SK-N-SH treated with all-trans-retinoic acid at 6 μM for 48 hours (cell line): Measurements from ENCODE around the gene AFF1.

ENCODE experiments used
- ARNTL ChIP-seq: fragments of 450-650 bp; formaldehyde crosslinking; IDR thresholded peaks from 2 replicates; pipeline ENCODE4 v1.5.0; 2020; ENCODE audit warnings: low read depth, mild to moderate bottlenecking, moderate library complexity, borderline replicate concordance
- CREB5 ChIP-seq: fragments of 250-450 bp; sonication (Bioruptor Pico); IDR thresholded peaks from 2 replicates; pipeline ENCODE4 v1.5.1; 2020; ENCODE audit warnings: low read depth, mild to moderate bottlenecking, moderate library complexity
- CSDC2 ChIP-seq: fragments of 250-450 bp; sonication (Bioruptor Pico); IDR thresholded peaks from 2 replicates; pipeline ENCODE4 v1.5.0; 2020; ENCODE audit warnings: mild to moderate bottlenecking, moderate library complexity
- CSRNP3 ChIP-seq: fragments of 250-450 bp; sonication (Bioruptor Pico); IDR thresholded peaks from 2 replicates; pipeline ENCODE4 v1.5.1; 2021; ENCODE audit warnings: mild to moderate bottlenecking, moderate library complexity
- POU6F1 ChIP-seq: fragments of 250-450 bp; sonication (Bioruptor Pico); IDR thresholded peaks from 2 replicates; pipeline ENCODE4 v1.8.0; 2021; ENCODE audit warnings: low read depth, mild to moderate bottlenecking, moderate library complexity, borderline replicate concordance
- TCF4 ChIP-seq: fragments of 250-450 bp; sonication (Bioruptor Pico); IDR thresholded peaks from 2 replicates; pipeline ENCODE4 v1.8.0; 2021; ENCODE audit warnings: mild to moderate bottlenecking, moderate library complexity, borderline replicate concordance
- TSHZ2 ChIP-seq: fragments of 250-450 bp; sonication (Bioruptor Pico); IDR thresholded peaks from 2 replicates; pipeline ENCODE4 v1.5.0; 2020; ENCODE audit warnings: mild to moderate bottlenecking, moderate library complexity
- ZFP30 ChIP-seq: fragments of 450-650 bp; formaldehyde crosslinking; IDR thresholded peaks from 2 replicates; pipeline ENCODE4 v1.5.0; 2022; ENCODE audit warnings: mild to moderate bottlenecking, moderate library complexity

- TF ChIP-seq TSHZ2 (no peak), CSDC2 (CRISPR knock-in tag) (no peak; the same call in 1 of the 2 replicates), CSRNP3 (no peak), TCF4 (CRISPR knock-in tag) (no peak), ARNTL (CRISPR knock-in tag) (no peak), ZFP30 (CRISPR knock-in tag) (no peak), POU6F1 (CRISPR knock-in tag) (no peak), CREB5 (no peak)
Observed at GRCh38 chr4:86934771-86935565, at the start of gene AFF1.
